HG02943 (cell line): ENCODE data around the gene RIMOC1.
"Not testable (repeated sequence)": the region's sequence is repeated elsewhere in the genome, so short reads cannot be mapped to it uniquely, and the experiment has no call there.

ENCODE experiments used
- ATAC-seq: cut with Tn5 transposase; IDR thresholded peaks from one replicate; pipeline ENCODE4 v1.9.1; 2021; ENCODE audit warnings: mild to moderate bottlenecking, low read depth, moderate library complexity; ENCODE audit not compliant: unreplicated experiment

Gene RIMOC1

GRCh38 chr5:41885286-41885685, 18.9 kb upstream of the RIMOC1 start:
- no peak for ATAC-seq

- ATAC-seq, result no peak
These were observed 13.0 kb upstream of the RIMOC1 start for GRCh38 chr5:41891066-41891707.

GRCh38 chr5:41892031-41892430, 12.1 kb upstream of the RIMOC1 start:
- ATAC-seq, result no peak

GRCh38 chr5:41893074-41893851, 10.9 kb upstream of the RIMOC1 start:
- ATAC-seq, result peak; percentile 68

GRCh38 chr5:41896230-41896629, 7.9 kb upstream of the RIMOC1 start:
- ATAC-seq, result no peak

- no peak for ATAC-seq
These were observed 707 bp upstream of the RIMOC1 start for GRCh38 chr5:41903382-41903891.

GRCh38 chr5:41906151-41906550, 2.0 kb downstream of the RIMOC1 start:
- ATAC-seq, result no peak

- ATAC-seq, result no peak
These were observed 4.4 kb downstream of the RIMOC1 start for GRCh38 chr5:41908374-41909079.

GRCh38 chr5:41918105-41918504, 14.0 kb downstream of the RIMOC1 start:
- ATAC-seq, result no peak

- no peak for ATAC-seq
These were observed 17.0 kb downstream of the RIMOC1 start for GRCh38 chr5:41921166-41921565.

GRCh38 chr5:41921874-41922273, 17.7 kb downstream of the RIMOC1 start:
- no peak for ATAC-seq

GRCh38 chr5:41924526-41924871, 20.4 kb downstream of the RIMOC1 start:
- no peak for ATAC-seq

- ATAC-seq, result peak; percentile 93
These were observed 20.9 kb downstream of the RIMOC1 start, which contains the start of gene FBXO4 for GRCh38 chr5:41924872-41925554. Gene FBXO4 (plus strand): TSS chr5:41925281. CDS start chr5:41925310, 29 bp downstream.

GRCh38 chr5:41925555-41925951, 21.4 kb downstream of the RIMOC1 start:
- peak; percentile 23 for ATAC-seq

GRCh38 chr5:41927604-41928003, 23.5 kb downstream of the RIMOC1 start:
- no peak for ATAC-seq

GRCh38 chr5:41929035-41929434, 24.9 kb downstream of the RIMOC1 start:
- no peak for ATAC-seq

GRCh38 chr5:41932770-41933169, 28.6 kb downstream of the RIMOC1 start:
- ATAC-seq, result no peak

- no peak for ATAC-seq
These were observed 31.4 kb downstream of the RIMOC1 start for GRCh38 chr5:41935544-41935943.

GRCh38 chr5:41940641-41941040, 36.5 kb downstream of the RIMOC1 start:
- ATAC-seq, result no peak

- ATAC-seq, result not testable (repeated sequence)
These were observed 41.3 kb downstream of the RIMOC1 start for GRCh38 chr5:41945332-41945955.
